ENCODE data around the gene LARP1.
"Not testable (repeated sequence)": the region's sequence is repeated elsewhere in the genome, so short reads cannot be mapped to it uniquely, and the experiment has no call there.

LARP1 gene

DNA sequence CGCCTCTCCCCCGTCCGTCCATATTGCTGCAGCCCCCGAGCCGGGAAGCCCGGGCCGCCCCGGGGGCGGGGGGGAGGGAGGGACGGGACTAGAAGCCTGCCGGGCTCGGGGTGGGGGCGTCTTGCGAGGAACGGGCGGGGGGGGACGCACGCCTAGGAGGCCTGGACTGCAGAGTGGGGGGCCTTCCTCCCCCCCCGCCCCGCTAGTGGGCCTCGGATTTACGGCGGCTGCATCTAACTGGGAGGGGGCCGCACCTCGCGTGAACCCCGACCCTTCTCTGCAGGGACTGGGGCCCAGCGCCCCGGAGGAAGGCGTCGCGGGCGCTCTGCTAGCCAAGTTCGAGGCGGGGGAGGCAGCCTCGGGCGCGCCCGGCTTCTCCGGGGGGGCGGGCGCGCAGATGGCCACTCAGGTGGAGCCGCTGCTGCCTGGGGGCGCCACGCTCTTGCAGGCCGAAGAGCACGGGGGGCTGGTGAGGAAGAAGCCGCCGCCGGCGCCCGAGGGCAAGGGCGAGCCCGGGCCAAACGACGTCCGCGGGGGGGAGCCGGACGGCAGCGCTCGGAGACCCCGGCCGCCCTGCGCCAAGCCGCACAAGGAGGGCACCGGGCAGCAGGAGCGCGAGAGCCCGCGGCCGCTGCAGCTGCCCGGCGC lies at the start of gene LARP1:
TSS of gene LARP1 (plus strand) at position 17 of the 648 bp plus-strand sequence. CDS start at position 398, 381 bp downstream.
- peak; percentile 48 for DNase-seq

DNA sequence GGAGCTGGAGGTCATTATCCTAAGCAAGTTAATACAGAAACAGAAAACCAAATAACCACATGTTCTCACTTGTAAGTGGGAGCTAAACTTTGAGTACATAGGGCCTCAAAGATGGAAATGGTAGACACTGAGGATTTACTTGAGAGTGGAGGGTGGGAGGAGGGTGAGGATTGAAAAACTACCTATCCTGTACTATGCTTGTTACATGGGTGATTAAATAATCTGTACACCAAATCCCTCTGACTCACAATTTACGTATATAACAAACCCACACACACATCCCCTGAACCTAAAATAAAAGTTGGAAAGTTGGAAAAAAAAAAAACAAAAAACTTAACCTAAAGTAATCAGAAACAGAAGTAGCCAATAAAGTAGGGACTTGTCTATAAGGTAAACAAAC lies 48.8 kb upstream of the LARP1 start:
- DNase-seq: no peak

DNA sequence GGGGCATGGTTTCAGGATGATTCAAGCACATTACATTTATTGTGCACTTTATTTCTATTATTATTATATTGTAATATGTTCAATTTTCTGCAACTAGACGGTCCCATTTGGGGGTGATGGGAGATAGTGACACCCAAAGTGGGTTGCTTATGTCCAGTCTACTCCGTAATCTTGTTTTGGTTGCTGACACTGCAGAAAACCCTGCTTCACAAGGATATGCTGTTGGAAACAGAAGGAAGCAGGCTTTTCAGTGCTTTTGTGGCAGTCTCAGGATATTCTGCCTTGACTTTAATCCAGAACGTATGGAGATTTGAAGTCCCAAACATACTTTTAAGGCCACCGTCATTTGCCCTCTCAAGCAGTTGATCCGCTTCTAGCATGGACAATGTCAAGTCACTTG lies 47.5 kb upstream of the LARP1 start:
- no peak for DNase-seq

DNA sequence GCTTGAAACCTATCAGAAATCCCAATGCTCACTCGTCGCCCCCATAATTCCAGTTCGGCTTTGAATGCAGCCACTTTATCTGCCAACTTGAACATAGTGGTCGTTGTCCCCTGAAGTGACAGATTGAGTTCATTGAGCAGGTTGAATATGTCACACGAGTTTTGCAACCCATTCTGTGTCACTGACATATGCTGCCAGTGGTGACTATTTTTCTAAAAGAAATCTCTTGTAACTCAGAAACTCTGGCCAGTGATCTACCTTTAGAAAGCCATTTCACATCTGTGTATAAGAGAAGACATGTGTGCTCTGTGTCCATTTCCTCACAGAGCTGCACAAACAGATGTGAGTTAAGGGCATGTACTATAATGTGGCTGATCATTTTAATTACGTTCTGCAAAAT lies 47.0 kb upstream of the LARP1 start:
- no peak for DNase-seq

DNA sequence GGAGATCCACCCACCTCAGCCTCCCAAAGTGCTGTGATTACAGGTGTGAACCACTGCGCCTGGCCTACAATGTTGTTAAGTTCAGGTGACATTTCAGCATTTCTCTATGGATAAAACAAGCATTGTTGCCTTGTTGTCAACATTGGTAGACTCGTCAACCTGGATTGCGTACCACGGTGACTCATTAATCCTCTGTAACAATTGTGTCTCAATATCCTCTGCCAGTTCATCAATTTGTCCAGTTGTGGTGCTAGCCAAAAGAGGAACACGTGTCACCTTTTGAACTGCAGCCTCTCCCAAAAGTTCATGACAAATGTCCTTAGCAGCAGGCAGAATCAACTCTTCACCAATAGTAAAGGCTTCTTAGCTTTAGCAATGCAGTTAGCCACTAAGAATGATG lies 46.3 kb upstream of the LARP1 start:
- no peak for DNase-seq

DNA sequence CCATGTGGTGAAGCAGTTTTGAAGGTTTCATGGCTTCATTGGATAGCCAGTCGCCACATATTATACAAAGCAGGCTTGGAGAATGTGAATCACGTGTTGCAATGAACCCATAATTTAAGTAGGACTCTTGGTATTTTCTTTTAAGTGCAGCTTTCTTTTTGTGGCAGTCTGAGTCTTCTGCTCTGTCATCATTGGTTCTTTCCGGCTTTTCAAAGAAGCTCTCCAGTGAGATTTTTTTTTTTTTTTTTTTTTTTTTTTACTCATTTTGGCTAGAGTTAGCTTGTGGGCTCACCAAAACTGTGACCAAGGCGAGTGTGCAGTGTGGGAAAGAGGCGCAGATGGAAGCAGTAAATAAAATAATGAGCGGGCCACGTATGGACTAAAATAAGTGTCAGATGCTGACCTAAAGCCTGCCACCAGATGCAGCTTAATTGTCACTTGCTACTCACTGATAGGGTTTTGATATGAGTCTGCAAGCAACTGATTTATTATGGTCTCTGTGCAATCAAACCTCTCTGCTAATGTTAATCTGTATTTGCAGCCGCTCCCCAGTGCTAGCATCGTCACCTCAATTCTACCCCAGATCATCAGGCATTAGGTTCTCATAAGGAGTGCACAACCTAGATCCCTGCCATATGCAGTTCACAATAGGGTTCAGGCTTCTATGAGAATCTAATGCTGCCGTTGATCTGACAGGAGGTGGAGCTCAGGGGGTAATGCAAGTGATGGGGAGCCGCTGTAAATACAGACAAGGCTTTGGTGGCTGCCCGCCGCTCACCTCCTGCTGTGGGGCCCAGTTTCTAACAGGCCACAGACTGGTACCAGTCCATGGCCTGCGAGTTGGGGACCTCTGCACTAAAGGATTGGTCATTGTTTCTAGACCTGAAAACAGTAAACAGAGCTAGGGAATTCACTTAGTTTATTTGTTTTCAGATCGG lies 45.5 kb upstream of the LARP1 start:
- DNase-seq: no peak

DNA sequence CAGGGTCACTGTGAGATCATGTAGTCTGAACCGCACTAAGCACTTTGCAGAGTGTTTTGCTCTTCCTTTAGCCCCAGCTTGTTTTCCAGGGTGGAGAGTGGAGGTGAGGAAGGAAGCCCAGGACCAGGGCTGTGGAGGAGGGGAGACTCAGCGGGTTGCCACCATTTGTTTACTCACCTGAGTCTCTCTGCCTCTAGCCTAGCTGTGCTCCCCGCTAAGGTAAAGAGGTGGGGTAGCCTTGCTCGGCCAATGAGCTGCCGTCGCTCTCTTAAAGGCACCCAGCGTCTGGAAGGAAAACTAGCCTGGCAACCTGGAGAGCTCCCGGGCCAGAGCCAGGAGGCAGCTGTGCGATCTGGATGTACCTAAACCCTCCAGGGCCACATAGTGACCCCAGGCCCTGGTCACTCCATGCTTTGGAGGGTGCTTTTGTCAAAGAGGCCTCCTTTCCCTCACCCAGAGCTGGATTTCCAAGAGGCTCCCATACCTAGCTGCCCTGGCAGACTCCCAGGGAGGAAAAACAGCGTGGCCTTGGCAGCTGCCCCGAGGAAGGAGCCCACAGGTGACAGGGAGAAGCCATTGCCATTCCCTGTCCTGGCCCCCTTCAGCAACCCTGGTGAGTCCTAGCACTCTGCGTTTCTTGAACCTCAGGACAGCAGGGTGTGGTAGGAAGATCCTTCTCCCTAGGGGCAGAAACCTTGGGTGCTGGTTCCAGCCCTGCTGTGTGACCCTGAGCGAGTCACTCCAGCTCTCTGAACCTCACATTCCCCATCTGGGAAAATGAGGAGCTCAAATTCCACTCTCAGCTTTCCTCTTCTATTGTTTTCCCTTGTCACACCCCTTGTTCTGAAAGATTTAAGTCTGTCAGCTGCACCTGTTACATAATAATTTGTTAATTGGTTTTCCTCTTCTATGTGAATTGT lies 42.4 kb upstream of the LARP1 start:
- DNase-seq: peak; percentile 73

DNA sequence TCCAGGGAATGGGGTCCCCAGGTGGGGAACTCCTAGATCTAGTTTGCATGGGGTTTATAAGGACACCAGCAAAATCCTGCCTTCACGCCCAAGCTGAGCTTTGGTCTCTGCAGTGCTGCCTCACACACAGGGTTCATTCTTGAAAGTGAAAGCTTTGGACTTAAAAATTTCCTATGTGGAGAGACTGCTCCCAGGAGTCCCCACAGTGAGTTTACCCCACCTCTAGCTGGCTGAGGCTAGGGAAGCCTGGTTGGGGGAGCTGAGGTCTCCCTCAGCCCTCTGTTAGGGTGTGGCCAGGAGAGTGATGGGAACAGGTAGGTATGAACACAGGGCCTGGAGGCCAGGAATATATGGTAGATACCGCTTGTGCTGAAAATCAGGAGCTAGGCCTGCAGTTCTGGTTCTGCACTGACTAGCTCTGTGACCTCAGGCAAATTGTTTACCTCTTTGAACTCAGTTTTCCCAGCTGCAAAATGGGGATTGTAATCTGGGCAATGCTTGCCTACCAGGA lies 41.5 kb upstream of the LARP1 start:
- DNase-seq: no peak

DNA sequence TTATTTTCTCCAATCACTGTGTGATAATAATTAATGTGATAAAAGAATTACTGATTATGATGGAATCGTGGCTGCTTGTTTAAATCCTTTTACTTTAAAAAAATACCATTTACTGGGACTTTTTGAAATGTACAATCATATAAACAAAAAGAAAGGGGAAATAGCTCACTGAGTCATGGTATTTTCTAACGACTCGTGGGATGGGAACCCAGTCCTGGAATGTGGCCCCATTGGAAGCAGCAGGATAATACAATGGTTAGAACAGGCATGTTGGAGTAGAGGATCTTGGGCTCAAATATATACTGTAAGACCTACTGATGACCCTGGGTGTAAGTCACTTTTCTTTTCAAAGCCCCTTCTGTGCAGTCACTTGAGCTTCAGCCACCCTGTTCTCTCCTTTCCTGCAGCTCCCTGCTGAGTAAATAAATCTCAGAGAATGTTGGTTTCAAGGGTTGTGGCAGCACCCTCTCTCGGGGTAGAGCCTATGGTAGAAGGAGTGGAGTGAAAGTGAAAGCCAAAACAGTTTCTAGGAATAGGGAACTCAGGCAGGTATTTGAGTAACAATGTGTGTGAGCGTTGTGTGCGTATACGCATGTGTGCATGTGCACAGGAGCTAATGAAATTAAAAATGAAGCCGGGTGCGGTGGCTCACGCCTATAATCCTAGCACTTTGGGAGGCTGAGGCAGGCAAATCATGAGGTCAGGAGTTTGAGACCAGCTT lies 40.8 kb upstream of the LARP1 start:
- no peak for DNase-seq

DNA sequence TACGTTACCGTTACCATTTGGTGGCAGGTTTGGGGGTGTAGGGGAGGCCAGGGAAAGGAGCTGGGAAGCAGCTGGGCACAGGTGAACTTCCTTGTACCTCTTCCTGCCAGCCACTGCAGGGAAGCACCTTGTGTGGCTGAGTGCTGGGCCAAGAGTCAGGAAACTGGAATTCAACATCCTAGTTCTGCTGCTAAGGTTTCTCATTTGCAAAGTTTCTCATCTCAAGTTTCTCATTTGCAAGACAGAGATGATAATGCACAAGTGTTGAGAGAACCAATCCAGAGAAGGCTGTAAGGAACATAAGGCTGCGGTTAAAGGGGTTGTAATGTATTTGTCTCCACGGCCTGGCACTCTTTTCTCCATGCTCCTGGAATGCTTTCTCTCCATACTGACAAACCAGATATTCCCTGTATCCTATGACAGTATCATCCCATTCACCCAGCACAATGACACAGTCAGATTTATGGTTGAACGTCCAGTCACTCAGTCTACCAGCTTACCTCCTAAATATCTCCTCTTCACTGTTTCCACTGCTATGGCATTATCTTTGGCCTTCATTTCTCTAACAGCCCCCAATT lies 33.6 kb upstream of the LARP1 start:
- DNase-seq: no peak

DNA sequence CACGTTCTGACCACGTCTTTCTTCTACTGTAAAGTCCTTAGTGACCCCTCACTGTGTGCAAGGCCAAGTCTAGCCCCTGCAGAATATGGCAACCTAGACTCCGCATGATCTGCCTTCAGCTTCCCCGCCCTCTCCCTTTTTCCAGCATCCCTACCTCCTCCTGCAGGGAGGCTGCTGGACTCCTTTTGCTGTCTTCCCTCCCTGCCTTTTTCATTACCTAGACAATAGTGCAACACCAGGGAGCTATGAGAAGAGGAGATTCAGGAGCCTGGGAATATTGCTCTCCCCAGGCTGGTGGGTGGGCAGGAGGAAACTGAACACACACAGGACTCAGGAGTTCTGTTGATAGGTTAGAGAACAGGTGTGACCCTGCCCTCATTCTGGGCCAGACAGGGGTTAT lies 33.1 kb upstream of the LARP1 start:
- DNase-seq: no peak

DNA sequence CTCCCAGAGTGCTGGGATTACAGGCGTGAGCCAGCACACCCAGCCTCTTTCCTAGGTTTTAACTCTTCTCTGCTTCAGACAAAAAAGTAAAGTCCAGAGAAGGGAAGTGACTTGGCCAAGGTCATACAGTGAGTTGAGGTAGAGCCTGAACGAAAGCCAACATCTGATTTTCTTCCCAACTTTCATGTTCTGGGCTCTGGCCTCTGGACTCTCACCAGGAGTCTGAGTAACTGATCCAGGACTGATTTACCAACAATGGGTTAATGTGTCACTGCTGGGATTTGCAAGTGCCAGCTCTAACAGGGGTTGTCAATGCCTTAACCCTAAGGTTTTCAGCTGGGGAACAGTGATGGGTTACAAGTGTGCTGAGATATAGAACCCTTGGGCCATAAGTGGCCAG lies 32.2 kb upstream of the LARP1 start:
- DNase-seq: no peak

DNA sequence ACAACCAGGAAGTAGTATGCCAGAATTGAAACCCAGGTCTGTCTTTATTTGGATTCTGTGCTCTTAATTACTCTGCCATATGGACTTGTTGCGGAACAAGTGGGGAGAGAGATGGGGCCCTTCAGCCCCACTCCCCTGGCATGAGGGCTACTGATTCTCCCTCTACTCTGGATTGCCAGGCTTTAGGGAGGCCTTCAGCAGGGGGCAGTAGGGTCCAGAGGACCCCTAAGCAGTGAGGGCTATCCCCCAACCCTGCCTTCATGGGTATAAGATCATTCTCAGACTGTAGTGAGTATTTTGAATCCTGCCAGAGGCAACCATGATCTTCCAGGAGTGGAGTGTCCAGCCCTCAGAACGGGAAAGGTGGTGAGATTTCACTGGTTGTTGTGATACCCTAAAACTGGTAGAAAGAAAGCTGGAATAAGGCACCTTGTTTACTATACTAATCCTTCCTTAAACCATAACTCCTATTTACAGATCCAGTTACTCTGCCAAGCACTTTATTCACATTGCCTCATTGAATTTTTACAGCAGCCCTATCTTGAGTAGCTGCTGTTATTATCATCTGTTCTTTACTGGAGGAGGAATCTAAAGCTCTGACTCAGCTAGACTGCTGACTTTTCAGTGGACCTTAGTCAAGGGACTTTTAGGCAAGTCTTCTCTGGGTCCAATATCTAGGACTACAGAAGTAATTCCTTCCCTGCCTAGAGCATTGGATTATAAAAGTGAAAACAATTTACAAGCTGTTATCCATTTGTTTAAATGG lies 31.3 kb upstream of the LARP1 start:
- DNase-seq: no peak

DNA sequence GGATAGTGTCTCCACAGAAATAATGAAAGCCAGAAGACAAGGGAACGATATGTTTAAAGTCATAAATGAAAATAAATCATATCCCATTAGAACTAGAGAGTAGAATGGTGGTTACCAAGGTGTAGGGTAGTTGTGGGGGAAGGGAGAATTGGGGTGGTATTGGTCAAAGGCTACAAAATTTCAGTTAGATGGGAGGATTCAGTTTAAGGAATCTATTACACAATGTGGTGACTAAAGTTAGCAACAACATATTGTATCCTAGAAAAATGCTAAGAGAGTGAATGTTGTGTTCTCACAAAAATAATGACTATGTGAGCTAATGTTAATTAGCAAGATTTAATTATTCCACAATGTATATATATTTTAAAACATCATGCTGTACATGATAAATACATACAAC lies 27.8 kb upstream of the LARP1 start:
- no peak for DNase-seq

DNA sequence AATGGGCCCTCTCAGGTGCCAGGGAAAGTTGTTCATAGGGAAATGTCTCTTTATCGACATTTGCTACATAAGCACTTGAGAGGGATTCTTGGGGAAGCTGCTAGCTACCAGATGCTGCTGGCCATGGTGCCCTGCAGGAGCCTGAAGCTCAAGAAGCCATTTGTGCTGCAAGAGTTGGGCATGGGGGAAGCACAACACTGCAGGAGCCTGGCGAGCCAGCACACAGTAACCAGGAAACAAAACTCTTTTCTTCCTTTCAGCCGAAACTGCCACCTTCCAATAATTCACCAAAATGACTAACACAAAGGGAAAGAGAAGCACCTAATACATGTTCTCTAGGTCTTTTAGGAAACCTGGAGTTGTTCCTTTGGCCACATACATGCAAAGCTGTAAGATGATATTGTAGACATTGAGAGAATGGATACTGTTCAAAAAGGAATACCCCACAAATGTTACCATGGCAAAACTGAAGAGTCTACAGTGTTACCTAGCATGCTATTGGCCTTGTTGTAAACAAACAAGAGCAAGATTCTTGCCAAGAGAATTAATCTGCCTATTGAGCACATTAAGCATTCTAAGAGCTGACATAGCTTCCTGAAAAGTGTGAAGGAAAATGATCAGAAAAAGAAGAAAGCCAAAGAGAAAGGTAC lies 26.1 kb upstream of the LARP1 start:
- no peak for DNase-seq

DNA sequence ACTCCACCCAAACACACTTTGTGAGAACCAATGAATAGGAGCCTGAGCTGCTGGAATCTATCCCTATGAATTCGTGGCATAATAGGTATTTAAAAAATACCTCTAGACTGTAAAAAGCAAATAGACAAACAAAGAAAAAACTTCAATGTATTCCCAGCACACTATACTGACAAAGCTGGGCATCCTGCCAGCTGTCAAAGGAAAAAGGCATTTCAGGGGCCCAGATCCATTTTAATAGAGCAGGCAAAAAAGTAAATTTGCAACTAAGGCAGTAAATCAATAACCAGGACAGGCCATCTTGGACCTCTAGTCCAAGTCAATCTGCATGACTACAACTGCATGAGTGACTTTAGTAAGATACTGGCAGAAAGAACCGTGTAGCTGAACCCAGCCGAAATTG lies 25.6 kb upstream of the LARP1 start:
- DNase-seq: no peak

DNA sequence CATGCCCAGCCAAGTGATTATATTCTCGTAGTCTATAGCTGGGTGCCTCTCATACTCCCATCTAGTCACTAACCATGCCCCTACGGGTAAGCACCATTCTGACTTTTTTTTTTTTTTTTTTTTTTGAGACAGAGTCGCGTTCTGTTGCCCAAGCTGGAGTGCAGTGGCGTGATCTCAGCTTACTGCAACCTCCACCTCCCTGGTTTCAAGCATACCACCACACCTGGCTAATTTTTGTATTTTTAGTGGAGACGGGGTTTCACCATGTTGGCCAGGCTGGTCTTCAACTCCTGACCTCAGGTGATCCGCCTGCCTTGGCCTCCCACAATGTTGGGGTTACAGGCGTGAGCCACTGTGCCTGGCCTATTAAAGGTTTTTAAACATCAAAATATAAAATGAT lies 24.4 kb upstream of the LARP1 start:
- not testable (repeated sequence) for DNase-seq

DNA sequence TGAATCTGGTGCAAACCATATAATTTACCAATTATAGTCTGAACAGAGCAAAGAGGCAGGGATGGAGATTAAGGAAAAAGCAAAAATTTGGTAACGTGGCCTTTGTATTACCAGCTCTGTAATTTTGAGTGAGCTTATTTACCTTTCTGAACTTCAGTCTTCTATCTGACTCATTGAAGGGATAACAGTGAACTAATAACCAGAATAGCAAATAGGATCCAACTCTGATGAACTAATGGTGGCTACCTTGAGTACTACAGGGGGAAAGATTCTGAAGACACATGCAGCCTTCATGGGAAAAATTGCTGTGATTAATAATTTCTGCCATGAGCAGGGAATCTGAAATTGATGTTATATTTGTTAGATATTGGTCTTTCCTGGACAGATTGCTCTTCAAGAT lies 23.0 kb upstream of the LARP1 start:
- DNase-seq: no peak

DNA sequence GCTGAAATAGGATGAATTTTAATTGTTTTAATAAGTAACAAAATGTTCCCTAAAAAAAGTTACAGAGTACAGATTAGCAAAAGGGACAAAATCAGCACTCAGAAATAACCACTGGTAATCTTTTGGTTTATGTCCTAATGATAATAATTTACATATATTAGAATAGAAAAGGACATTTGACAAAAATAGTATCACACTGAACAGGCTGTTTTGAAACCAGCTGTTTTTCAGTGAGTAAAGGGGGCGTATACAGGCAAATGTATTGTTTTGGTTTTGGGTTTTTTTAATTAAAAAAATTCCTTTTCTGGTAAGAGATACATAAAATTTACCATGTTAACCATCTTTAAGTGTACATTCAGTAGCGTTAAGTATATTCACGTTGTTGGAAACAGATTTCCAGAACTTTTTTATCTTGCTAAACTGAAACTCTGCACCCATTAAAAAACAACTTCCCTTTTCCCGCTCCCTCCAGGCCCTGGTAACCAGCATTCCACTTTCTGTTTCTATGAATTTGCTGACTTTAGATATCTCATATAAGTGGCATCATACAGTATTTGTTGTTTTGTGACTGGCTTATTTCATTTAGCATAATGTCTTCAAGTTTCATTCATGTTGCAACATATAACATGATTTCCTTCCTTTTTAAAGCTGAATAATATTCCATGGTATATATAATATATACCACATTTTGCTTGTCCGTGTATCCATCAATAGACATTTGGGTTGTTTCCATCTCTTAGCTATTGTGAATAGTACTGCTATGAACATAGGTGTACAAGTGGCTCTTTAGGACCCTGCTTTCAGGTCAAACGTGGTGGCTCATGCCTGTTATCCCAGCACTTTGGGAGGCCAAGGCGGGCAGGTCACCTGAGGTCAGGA lies 20.6 kb upstream of the LARP1 start:
- DNase-seq: no peak

DNA sequence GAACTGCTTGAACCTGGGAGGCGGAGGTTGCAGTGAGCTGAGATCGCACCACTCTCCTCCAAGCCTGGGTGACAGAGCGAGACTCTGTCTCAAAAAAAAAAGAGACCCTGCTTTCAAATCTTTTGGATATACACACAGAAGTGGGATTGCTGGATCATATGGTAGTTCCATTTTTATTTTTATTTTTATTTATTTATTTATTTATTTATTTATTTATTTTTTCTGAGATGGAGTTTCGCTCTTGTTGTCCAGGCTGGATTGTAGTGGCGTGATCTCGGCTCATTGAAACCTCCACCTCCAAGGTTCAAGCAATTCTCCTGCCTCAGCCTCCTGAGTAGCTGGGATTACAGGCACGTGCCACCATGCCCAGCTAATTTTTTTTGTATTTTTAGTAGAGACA lies 19.8 kb upstream of the LARP1 start:
- DNase-seq: not testable (repeated sequence)
